Lower leg skin (tissue), 4 donors: ENCODE measurements around the gene WDR74. TPM values are rescaled to one million over a fixed set of nuclear protein-coding genes. Genes with fewer than 3 reads are reported as not detected.

Experiments used
- DNase-seq, 2 donors: peaks; one replicate each; pipeline ENCODE4 v3.0.0-alpha.2; 2019; ENCODE audit warnings: low spot score in 2 of 2
- H3K4me3 ChIP-seq: fragments of 200-600 bp; sonication (generic); 2 replicates; pipeline ENCODE4 v1.5.1; 2017; ENCODE audit warnings: mild to moderate bottlenecking, low read depth; ENCODE audit not compliant: poor library complexity, severe bottlenecking
- CTCF ChIP-seq, 3 donors: fragments of 450-650 bp; IDR thresholded peaks; one replicate each; pipeline ENCODE4 v1.5.1; 2016; ENCODE audit warnings: antibody characterized with exemption in 3 of 3, mild to moderate bottlenecking in 3 of 3, moderate library complexity in 2 of 3
- POLR2A ChIP-seq, 2 donors: fragments of 450-650 bp; IDR thresholded peaks; one replicate each; pipeline ENCODE4 v1.6.1; 2016 to 2017; ENCODE audit warnings: antibody characterized with exemption in 2 of 2, mild to moderate bottlenecking in 1 of 2, moderate library complexity in 1 of 2
- WGBS, 2 donors: methylation state at CpG; one replicate each; pipeline ENCODE4 v1.1.5; 2018; 5-methylcytosine and 5-hydroxymethylcytosine counted together
- intact Hi-C: fragments of 100-400 bp; cut with DNase I; formaldehyde crosslinking; loops from one replicate; pipeline ENCODE4 v1.15.0; 2023; ENCODE audit warnings: low total_unique reads
- microRNA-seq, 2 donors: library from miRNA; unstranded; fragments of <30 nt; microRNA quantifications; one replicate each; pipeline ENCODE4, GENCODE V29; 2016; ENCODE audit warnings: borderline replicate concordance in 2 of 2, borderline number of aligned reads in 1 of 2
- total RNA-seq, 4 donors: library from RNA; depleted of rRNA; stranded (reverse); fragments of >200 nt; gene quantifications; one replicate each; pipeline ENCODE4 v1.1.0, GENCODE V29; 2016

The WDR74 gene
- total RNA-seq, 4 donors from 2014 or later: 49.7 to 93.8 (median 64.3) TPM

GRCh38 chr11:62788991-62789390, 50.4 kb downstream of the WDR74 start:
- DNase-seq: no peak
- H3K4me3 ChIP-seq: no peak overlapping the region
- intact Hi-C loops: no loop called here
- WGBS, 2 donors: 60 to 73% methylated on average over 5 of the region's 5 CpGs
- TF ChIP-seq CTCF (IDR thresholded peaks at IDR 0.05) (no peak), POLR2A (IDR thresholded peaks at IDR 0.05) (no peak)

- peak; percentile 99 to 100 for DNase-seq
- WGBS, 2 donors: 0% methylated on average over 52 to 84 of the region's 88 CpGs
- intact Hi-C loops: no loop called here
- peak in 1 of 2 donors; percentile 87 for TF ChIP-seq POLR2A (IDR thresholded peaks at IDR 0.05)
- peak in 1 of 3 donors; percentile 9 for TF ChIP-seq CTCF (IDR thresholded peaks at IDR 0.05)
- peak within 1 kb of the TSS; percentile 72 for H3K4me3 ChIP-seq
Observed at GRCh38 chr11:62787005-62787759, 52.2 kb downstream of the WDR74 start, which contains the start of gene TMEM179B. TSS of gene TMEM179B (plus strand) at chr11:62787402. CDS start at chr11:62787432, 30 bp downstream.

- intact Hi-C loops: no loop called here
- no peak for TF ChIP-seq POLR2A (IDR thresholded peaks at IDR 0.05)
- TF ChIP-seq CTCF (IDR thresholded peaks at IDR 0.05): peak in 1 of 3 donors; percentile 96
- 2 to 4% methylated on average over 12 to 24 of the region's 51 CpGs for WGBS, 2 donors
- peak overlapping the region; percentile 72 for H3K4me3 ChIP-seq
- peak; percentile 85 to 98 for DNase-seq
Observed at GRCh38 chr11:62786318-62787004, 52.9 kb downstream of the WDR74 start.

Small RNA genes lying within 50 kb of the gene (microRNA-seq; reads per million reads assigned to microRNA genes)
- gene MIR6514: 0.57 to 1.4 reads per million in 2 donors
- gene MIR6748: 0 reads per million in 2 donors

Other genes starting within 250 kb of the WDR74 start
- 10 to 100 TPM; 11.0 to 29.8 (median 15.8) TPM for gene TUT1, start 248.1 kb downstream of the WDR74 start, total RNA-seq
- gene MTA2, start 237.7 kb downstream of the WDR74 start, total RNA-seq: 100 to 1,000 TPM in 2 of 4 donors, 10 to 100 TPM in 2; 91.3 to 139 (median 98.3) TPM
- gene EML3, start 226.8 kb downstream of the WDR74 start, total RNA-seq: 10 to 100 TPM; 39.5 to 61.0 (median 42.9) TPM
- 1 to 10 TPM; 4.0 to 7.6 (median 6.5) TPM for gene ROM1, start 226.3 kb downstream of the WDR74 start, total RNA-seq
- 10 to 100 TPM; 29.7 to 51.8 (median 35.2) TPM for gene B3GAT3, start 217.6 kb downstream of the WDR74 start, total RNA-seq
- 100 to 1,000 TPM in 1 of 4 donors, 10 to 100 TPM in 3; 72.0 to 118 (median 91.4) TPM for gene GANAB, start 193.0 kb downstream of the WDR74 start, total RNA-seq
- gene INTS5, start 186.3 kb downstream of the WDR74 start, total RNA-seq: 10 to 100 TPM; 28.5 to 32.7 (median 30.2) TPM
- 10 to 100 TPM; 21.3 to 58.4 (median 31.4) TPM for gene C11orf98, start 174.4 kb downstream of the WDR74 start, total RNA-seq
- gene CSKMT, start 174.3 kb downstream of the WDR74 start, total RNA-seq: 10 to 100 TPM in 1 of 4 donors, 1 to 10 TPM in 3; 2.9 to 14.8 (median 7.7) TPM
- 10 to 100 TPM in 2 of 4 donors, 1 to 10 TPM in 2; 7.5 to 12.0 (median 10.3) TPM for gene UQCC3, start 167.9 kb downstream of the WDR74 start, total RNA-seq
- gene LBHD1, start 167.3 kb downstream of the WDR74 start, total RNA-seq: 1 to 10 TPM; 2.5 to 4.6 (median 3.1) TPM
- 100 to 1,000 TPM; 194 to 275 (median 235) TPM for gene UBXN1, start 160.5 kb downstream of the WDR74 start, total RNA-seq
- gene LRRN4CL, start 150.1 kb downstream of the WDR74 start, total RNA-seq: 10 to 100 TPM in 2 of 4 donors, 1 to 10 TPM in 2; 7.3 to 11.6 (median 9.9) TPM
- gene BSCL2, start 132.2 kb downstream of the WDR74 start, total RNA-seq: 10 to 100 TPM; 25.4 to 68.2 (median 45.1) TPM
- gene GNG3, start 131.9 kb downstream of the WDR74 start, total RNA-seq: not detected
- 10 to 100 TPM; 19.9 to 30.8 (median 24.3) TPM for gene HNRNPUL2, start 112.1 kb downstream of the WDR74 start, total RNA-seq
- 10 to 100 TPM; 23.7 to 44.7 (median 33.9) TPM for gene TTC9C, start 111.1 kb downstream of the WDR74 start, total RNA-seq
- 10 to 100 TPM; 13.4 to 35.4 (median 19.0) TPM for gene ZBTB3, start 85.4 kb downstream of the WDR74 start, total RNA-seq
- 10 to 100 TPM; 51.5 to 71.0 (median 57.2) TPM for gene POLR2G, start 78.0 kb downstream of the WDR74 start, total RNA-seq
- gene TAF6L, start 68.2 kb downstream of the WDR74 start, total RNA-seq: 10 to 100 TPM; 21.0 to 79.2 (median 38.2) TPM
- 10 to 100 TPM; 62.9 to 82.6 (median 81.0) TPM for gene TMEM179B, start 52.2 kb downstream of the WDR74 start, total RNA-seq
- 10 to 100 TPM; 12.9 to 41.4 (median 21.0) TPM for gene TMEM223, start 47.6 kb downstream of the WDR74 start, total RNA-seq
- gene NXF1, start 34.1 kb downstream of the WDR74 start, total RNA-seq: 100 to 1,000 TPM in 1 of 4 donors, 10 to 100 TPM in 3; 56.6 to 114 (median 79.6) TPM
- 10 to 100 TPM; 30.0 to 47.4 (median 38.4) TPM for gene STX5, start 7.5 kb downstream of the WDR74 start, total RNA-seq
- gene TEX54, start 6.7 kb downstream of the WDR74 start, total RNA-seq: not detected
- gene SLC3A2, start 41.3 kb upstream of the WDR74 start, total RNA-seq: 100 to 1,000 TPM; 175 to 190 (median 187) TPM
- gene CHRM1, start 81.8 kb upstream of the WDR74 start, total RNA-seq: 1 to 10 TPM; 1.5 to 7.6 (median 4.5) TPM
- not detected for gene SLC22A6, start 145.4 kb upstream of the WDR74 start, total RNA-seq
- gene SLC22A8, start 176.3 kb upstream of the WDR74 start, total RNA-seq: not detected